Urinary bladder (tissue), 4 donors: ENCODE data around the gene PXDN. TPM values are rescaled to one million over a fixed set of nuclear protein-coding genes. Genes with fewer than 3 reads are reported as not detected.

Experiments
- DNase-seq: peaks from one replicate; pipeline ENCODE4 v3.0.0-alpha.2; 2015; ENCODE audit errors: extremely low spot score
- H3K27ac ChIP-seq: one replicate; pipeline ENCODE4 v1.5.1; 2013; ENCODE audit warnings: low read depth, mild to moderate bottlenecking, moderate library complexity
- H3K36me3 ChIP-seq: one replicate; pipeline ENCODE4 v1.6.1; 2013; ENCODE audit warnings: mild to moderate bottlenecking, moderate library complexity; ENCODE audit not compliant: insufficient read depth
- H3K4me1 ChIP-seq: one replicate; pipeline ENCODE4 v1.6.1; 2013; ENCODE audit warnings: mild to moderate bottlenecking, moderate library complexity; ENCODE audit not compliant: insufficient read depth
- H3K4me3 ChIP-seq: one replicate; pipeline ENCODE4 v1.5.1; 2013; ENCODE audit warnings: low read depth, low read length
- WGBS: extraction: QIAGEN DNeasy Blood & Tissue Kit; methylation state at CpG from one replicate; pipeline ENCODE4 v1.1.7; 2013; 5-methylcytosine and 5-hydroxymethylcytosine counted together
- polyA plus RNA-seq: library from polyadenylated mRNA; stranded (reverse); fragments of 200-250 nt; gene quantifications from one replicate; pipeline ENCODE4 v1.2.3, GENCODE V29; 2013
- total RNA-seq: library from RNA; depleted of rRNA; stranded (reverse); fragments of >200 nt; gene quantifications from one replicate; pipeline ENCODE4 v1.2.3, GENCODE V29; 2014
- donor health status: healthy with polysubstance abuse.
- donor health status: healthy.

PXDN gene
- total and polyA plus RNA-seq, 2 donors, result 77.8 to 256 TPM

DNA sequence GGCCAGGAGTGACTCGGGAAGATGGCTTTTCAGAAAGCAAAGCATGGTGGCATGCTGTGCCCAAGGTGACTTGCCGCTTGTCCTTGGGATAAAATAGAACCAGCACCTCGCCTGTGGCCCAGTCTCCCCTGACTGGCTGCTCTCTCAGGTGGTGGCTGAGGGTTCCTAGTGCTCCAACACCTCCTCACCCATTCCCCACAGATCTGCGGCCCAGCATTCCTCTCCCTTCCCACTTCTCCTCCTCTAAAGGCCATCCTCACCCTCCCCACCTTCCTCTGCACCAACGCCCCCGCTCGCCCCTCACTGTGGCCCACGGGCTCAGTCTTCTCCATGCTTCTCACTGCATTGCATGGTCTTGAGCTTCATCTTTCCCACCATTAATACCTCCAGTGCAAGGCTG lies 132.4 kb downstream of the PXDN start:
- no peak overlapping the region for H3K4me3 ChIP-seq
- 81% methylated on average over 8 of the region's 8 CpGs for WGBS
- H3K36me3 ChIP-seq, result no peaks in the 10 kb centered on the region
- H3K27ac ChIP-seq, result no peak overlapping the region
- no peaks in the 10 kb centered on the region for H3K4me1 ChIP-seq
- DNase-seq, result no peak

DNA sequence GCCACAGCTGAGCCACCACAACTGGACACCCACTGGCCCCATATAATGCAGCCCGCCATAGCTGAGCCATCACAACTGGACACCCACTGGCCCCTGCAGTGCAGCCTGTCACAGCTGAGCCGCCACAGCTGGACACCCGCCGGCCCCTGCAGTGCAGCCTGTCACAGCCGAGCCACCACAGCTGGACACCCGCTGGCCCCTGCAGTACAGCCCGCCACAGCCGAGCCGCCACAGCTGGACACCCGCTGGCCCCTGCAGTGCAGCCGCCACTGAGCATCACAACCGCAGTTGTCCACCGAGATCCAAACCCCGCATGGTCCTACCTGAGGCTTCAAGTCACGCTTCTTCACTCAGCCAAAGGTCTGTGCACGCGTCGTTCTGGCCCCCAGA lies 134.2 kb downstream of the PXDN start:
- no peak overlapping the region for H3K27ac ChIP-seq
- no peak overlapping the region for H3K4me3 ChIP-seq
- DNase-seq, result no peak
- WGBS, result 75% methylated on average over 18 of the region's 18 CpGs
- H3K36me3 ChIP-seq, result no peaks in the 10 kb centered on the region
- H3K4me1 ChIP-seq, result no peaks in the 10 kb centered on the region

DNA sequence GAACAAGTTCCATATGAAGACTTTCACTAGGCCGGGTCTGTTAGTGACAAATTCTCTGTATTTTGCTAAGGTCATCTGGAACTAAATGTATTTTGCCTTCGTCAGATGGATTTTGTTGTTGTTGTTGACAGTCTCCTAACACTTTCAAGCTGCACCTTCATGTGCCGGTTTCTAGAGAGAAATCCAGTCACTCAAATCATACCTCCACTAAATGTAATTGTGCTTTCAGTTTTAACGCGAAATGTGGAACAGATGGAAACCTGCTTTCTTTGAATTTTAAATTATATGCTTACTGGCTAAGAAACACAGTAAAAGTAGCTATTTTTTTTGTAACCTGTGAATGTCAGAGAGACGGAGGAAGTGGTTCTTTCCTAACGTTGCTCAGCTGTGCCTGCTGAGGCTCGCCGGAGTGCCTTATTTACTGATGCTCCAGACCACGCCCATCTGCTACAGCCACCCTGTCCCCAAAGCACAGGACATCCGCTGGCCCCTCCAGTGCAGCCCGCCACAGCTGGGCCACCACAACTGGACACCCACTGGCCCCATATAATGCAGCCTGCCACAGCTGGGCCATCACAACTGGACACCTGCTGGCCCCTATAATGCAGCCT lies 134.7 kb downstream of the PXDN start:
- Histone ChIP-seq H3K4me3 (no peak overlapping the region), H3K36me3 (no peaks in the 10 kb centered on the region), H3K4me1 (no peaks in the 10 kb centered on the region), H3K27ac (no peak overlapping the region)
- no peak for DNase-seq
- 70% methylated on average over 12 of the region's 12 CpGs for WGBS

DNA sequence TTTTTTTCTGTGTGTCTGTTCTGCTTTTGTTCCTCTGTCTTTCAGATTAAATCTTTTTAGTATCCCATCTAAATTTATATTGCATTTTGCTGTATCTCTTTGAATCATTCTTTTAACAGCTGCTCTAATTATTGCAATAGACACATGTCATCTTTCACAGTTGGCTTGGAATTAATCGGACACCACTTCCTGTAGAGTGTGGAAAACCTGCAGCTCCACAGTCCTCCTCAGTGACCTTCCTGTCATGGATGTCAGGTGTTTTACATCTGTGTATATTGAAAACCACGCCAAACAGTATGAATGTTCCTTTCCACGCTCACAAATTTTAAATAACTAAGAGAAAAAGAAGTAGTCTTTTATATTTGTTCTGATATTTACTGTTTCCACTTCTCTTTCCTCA lies 135.3 kb downstream of the PXDN start:
- Histone ChIP-seq H3K4me3 (no peak overlapping the region), H3K36me3 (no peaks in the 10 kb centered on the region), H3K4me1 (no peaks in the 10 kb centered on the region), H3K27ac (no peak overlapping the region)
- no peak for DNase-seq
- 83% methylated on average over 3 of the region's 3 CpGs for WGBS

DNA sequence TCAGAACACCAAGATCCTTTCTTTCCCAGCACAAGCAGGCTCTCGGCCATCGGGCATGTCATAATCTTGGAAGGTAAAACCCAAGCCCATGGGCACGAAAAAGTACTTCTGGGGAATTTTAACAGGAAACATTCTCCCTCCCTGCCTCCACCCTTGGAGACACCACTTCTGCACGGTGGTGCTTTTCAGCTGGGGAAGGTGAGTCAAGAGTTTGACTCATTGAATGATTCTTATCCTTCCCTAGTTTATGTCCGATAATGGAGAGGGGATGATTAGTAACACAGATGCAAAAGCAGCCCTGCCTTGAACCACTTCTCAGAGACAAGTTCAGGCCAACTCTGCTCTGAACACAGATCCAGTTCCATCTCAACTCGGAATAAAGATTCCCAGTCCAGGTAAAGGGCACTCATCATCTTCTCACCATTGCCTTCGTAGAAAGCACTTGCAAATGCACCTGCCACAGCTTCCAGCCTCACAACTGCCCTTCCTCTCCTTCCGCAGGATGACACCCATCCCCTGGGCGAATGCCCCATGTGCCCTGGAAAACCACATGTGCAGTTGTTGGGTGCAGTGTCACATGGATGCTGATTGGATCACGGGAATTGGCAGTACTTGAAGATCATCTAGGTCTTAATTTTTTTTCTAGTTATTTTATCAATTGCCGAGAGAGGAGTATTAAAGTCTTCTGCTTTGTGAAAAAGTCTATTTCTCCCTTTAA lies 136.2 kb downstream of the PXDN start:
- Histone ChIP-seq H3K27ac (no peak overlapping the region), H3K4me1 (no peaks in the 10 kb centered on the region), H3K4me3 (no peak overlapping the region), H3K36me3 (no peaks in the 10 kb centered on the region)
- no peak for DNase-seq
- WGBS, result 88% methylated on average over 11 of the region's 11 CpGs

DNA sequence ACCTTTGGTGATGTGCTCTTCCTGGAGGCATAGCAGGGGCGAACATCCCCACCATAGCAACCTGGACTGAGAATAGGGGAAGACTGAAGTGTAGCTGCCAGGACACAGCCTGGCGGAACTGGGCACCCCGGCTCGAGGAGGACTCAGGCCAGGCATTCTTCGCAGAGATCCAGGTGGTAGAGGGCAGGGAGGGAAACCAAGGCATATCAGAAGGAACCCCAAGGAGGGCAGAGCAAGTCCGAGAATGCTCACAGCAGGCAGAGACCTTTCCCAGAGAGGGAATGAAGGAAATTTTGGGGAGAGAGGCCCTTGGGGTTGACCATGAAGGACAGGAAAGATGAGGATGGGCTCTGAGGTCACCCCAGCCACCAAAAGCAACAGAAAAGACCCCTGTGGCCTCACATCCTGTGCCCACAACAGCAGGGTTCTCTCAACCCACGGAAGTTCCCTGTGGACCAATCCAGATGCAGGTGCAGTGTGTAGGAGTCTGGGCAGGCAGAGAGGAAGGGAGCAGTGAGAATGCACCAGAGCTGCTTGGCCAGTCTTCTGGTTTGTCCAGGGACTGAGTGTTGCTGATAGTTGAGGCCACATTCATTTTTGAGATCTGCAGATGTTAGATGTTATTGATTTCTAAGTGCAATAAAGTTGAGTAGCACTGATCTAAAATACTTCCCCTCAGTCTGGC lies 136.9 kb downstream of the PXDN start:
- no peak overlapping the region for H3K27ac ChIP-seq
- DNase-seq, result no peak
- H3K36me3 ChIP-seq, result no peaks in the 10 kb centered on the region
- H3K4me1 ChIP-seq, result no peaks in the 10 kb centered on the region
- H3K4me3 ChIP-seq, result no peak overlapping the region
- 91% methylated on average over 7 of the region's 7 CpGs for WGBS

DNA sequence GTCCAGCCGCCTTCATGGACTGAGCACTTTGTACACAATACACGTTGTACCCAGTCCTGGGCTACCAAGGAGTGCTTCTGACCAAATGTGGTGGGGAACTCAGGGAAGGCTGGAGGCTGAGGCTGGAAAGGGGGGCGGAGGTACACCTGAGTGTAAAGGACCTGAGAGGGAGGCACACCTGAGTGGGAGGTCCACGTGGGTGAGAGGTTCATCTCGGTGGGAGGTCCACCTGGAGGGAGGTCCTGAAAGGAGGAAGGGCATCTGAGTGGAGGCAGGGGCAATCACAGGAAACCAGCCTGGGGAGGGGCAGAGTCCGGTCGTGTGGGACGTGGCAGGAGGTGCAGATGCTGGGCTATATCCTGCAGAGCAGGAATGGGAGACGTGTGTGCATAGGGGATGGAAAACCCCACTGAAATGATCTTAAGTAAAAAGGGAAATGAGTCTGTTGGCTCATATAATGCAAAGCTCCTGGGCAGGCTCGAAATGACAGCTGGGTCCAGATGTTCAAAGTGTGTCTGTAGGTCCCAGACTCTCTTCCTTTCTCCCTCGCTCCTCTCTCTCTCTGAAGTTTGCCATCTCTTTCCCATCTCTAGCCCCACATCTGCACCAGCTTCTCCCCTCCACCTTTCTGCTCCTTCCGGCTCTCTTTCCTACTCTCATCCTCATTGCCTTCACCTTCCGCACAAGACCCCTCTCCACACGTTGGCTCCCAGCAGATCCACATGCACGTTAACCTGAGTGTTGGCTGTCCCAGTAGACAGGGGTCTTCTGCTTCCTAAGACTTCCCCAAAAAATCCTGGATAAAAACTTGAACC lies 137.7 kb downstream of the PXDN start:
- H3K36me3 ChIP-seq, result no peaks in the 10 kb centered on the region
- H3K27ac ChIP-seq, result no peak overlapping the region
- WGBS, result 63% methylated on average over 15 of the region's 15 CpGs
- DNase-seq, result no peak
- no peak overlapping the region for H3K4me3 ChIP-seq
- H3K4me1 ChIP-seq, result no peaks in the 10 kb centered on the region

DNA sequence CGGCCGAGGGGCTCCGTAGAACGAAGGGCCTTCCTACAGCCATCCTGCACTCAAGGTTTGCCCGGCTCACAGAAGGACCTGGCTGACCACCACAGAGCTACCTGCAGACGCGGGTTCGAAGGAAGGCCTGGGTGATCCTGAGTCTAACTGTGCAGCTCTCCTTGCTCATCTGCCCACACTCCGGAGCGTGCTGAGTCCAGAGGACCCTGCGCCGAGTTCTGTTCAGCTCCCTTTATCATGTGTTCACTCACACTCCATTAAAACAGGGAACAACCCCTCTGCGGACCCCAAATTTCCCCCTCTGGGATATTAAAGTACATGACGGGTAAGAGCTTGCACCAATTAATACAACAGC lies 138.3 kb downstream of the PXDN start:
- Histone ChIP-seq H3K4me1 (no peaks in the 10 kb centered on the region), H3K27ac (no peak overlapping the region), H3K36me3 (no peaks in the 10 kb centered on the region), H3K4me3 (no peak overlapping the region)
- WGBS, result 76% methylated on average over 14 of the region's 14 CpGs
- DNase-seq, result no peak

DNA sequence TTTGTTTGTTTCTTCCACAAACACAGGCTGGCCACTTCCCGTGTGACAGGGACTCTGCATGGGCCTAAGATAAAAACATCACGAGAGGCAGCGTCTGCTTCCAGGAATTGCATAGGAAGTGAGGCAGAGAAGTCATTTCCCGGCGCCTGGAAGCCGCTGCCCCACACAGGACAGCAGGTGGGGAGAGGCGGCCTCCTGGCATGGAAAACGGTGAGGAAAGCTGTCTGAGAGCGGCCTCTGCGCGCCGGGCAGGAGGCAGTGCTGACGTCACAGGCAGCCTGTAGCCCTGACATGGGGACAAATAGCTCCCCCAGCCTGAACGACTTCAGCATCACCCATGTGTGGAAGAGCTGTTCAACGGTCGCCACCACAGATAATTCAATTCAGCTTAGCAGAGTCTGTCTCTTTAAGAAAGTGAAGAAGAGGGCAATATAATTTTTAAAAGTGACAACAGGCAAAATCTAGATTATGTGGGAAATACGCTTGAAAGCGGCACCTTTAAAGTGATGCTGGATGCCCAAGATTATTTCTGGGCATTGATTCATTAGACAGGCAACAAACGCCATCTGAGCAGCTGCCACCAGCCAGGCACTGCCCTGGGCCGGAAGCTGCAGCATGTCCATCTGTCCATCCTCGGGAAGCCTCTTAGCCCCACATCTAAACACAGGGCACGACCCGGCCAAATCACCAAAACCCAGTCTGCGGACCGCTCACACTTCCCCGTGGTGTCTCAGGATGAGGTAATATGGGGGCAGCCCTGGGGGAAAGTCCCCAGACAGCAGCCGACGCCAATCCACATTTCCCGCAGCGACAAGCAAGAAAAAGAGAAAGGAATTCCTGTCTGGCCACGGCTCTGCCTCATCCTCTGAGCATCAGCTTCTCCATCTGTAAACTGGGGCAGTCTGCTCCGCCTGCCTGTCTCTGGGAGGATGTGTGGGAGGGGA lies 138.9 kb downstream of the PXDN start:
- no peak overlapping the region for H3K4me3 ChIP-seq
- no peak for DNase-seq
- H3K27ac ChIP-seq, result no peak overlapping the region
- no peaks in the 10 kb centered on the region for H3K36me3 ChIP-seq
- H3K4me1 ChIP-seq, result no peaks in the 10 kb centered on the region
- WGBS, result 52% methylated on average over 32 of the region's 32 CpGs

DNA sequence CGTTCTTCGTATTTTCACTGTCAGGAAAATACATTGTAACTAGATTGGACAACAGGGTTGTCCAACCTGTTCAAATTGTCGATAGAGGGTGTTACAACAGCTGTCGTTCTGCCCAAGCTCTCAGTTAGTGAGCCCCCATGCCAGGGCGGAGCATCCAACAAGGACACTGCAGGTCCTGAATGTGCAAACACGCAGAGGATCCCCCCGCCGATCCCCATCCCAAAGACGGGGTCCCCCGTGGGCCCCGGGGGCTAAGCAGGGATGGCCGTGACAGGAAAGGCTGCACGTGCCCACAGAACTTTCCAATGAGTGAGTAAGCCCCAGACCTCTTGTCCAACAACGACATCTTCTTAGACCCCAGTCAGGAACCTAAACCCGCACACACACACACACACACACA lies 140.8 kb downstream of the PXDN start:
- Histone ChIP-seq H3K4me3 (no peak overlapping the region), H3K27ac (no peak overlapping the region), H3K36me3 (no peaks in the 10 kb centered on the region), H3K4me1 (no peaks in the 10 kb centered on the region)
- no peak for DNase-seq
- 97% methylated on average over 15 of the region's 15 CpGs for WGBS

DNA sequence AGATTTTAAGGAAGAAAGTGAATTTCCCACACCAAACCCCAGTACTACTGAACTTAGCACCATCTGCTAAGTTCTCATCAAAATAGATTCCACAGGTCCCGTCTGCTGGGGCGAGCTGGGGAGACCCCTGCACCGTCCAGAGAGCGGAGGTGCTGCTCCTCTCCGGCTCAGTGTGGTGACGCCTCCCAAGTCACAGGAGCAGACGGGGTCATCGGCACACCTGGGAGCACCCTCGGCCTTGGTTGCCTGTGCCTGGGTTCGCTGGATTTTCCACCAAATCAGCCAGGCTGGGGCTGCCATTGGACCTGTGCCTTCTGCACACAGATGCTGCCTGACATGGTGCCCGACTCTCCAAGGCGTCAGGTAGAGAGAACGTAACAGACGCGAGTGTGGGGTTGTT lies 141.3 kb downstream of the PXDN start:
- 98% methylated on average over 15 of the region's 15 CpGs for WGBS
- Histone ChIP-seq H3K4me3 (no peak overlapping the region), H3K4me1 (no peaks in the 10 kb centered on the region), H3K36me3 (no peaks in the 10 kb centered on the region), H3K27ac (no peak overlapping the region)
- DNase-seq, result no peak

DNA sequence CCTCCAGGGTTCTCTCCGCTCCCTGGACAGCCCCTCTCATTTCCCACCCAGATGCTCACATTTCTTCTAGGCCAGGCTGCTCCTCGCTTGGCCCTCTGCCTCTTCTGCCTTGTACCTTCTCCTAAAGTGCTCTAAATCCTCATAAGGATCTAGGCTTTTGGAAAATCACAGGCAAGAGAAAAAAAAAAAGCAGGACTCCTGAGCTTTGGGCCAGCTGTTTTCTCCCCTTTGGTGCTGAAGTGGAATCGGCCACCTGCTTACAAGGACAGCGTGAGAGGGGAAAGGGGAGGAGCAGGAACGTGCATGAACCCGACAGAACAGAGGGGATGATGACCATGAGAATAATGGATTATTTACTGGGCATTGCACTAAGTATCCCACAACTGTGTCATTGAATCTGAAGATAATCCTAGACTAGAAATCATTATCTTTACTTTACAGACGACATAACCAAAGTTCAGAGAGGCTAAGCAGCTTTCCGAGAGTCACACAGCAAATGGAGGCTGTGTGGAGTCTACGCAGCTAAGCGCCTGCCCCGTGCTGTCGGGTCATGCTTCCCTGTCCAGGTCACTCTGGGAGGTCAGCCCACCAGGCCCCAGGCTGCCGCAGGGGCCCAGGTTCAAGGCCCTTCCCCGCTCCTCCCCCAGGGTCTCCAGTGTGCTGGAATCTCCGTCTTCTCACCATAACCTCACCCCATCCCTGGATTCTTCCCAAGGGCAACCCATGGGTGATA lies 141.9 kb downstream of the PXDN start:
- Histone ChIP-seq H3K27ac (no peak overlapping the region), H3K4me3 (no peak overlapping the region), H3K4me1 (no peaks in the 10 kb centered on the region), H3K36me3 (no peaks in the 10 kb centered on the region)
- DNase-seq, result no peak
- 77% methylated on average over 15 of the region's 15 CpGs for WGBS
